SK-N-SH (cell line): ENCODE measurements around the gene DNAH14.

Source experiments
- CTCF ChIP-seq: fragments of 200-600 bp; sonication (generic); IDR thresholded peaks from 2 replicates; pipeline ENCODE4 v1.6.1; 2017; ENCODE audit warnings: antibody characterized with exemption, mild to moderate bottlenecking, moderate library complexity
- NRF1 ChIP-seq: IDR thresholded peaks from 2 replicates; pipeline ENCODE4 v1.6.1; 2012; ENCODE audit warnings: low read depth, mild to moderate bottlenecking, low read length
- POLR2AphosphoS5 ChIP-seq: IDR thresholded peaks from 2 replicates; pipeline ENCODE4 v1.6.1; 2012; ENCODE audit warnings: low read depth, low read length
- RFX5 ChIP-seq: IDR thresholded peaks from 2 replicates; pipeline ENCODE4 v1.6.1; 2012; ENCODE audit warnings: mild to moderate bottlenecking, improper control_type of control experiment, low read length

GRCh38 chr1:225280563-225280962 is 351.1 kb downstream of the DNAH14 start:
- TF ChIP-seq NRF1 (no peak), RFX5 (no peak), CTCF (no peak), POLR2AphosphoS5 (no peak)
